Measurements from ENCODE around the gene GSS.

GSS gene

GRCh38 chr20:34978092-34978744 is 22.6 kb upstream of the GSS start:
- Histone ChIP-seq H3K79me2 (ENCODE audit: insufficient read depth, low read length) (no peaks in the 10 kb centered on the region), H3K4me2 (ENCODE audit: low read length) (no peak overlapping the region), H2AFZ (ENCODE audit: low read length) (no peak overlapping the region), H3K27ac (ENCODE audit: low read depth, low read length, poor library complexity, severe bottlenecking) (no peak overlapping the region), H3K27me3 (ENCODE audit: insufficient read depth, low read length) (0 out of 2 replicates have a peak, but pooled peaks cover 5% of the 10 kb centered on the region), H3K9me3 (ENCODE audit: low read length) (no peaks in the 10 kb centered on the region), H3K4me1 (ENCODE audit: insufficient read depth, low read length, severe bottlenecking) (no peaks in the 10 kb centered on the region), H4K20me1 (ENCODE audit: insufficient read depth, low read length) (no peaks in the 10 kb centered on the region), H3K36me3 (ENCODE audit: insufficient read depth, low read length) (no peaks in the 10 kb centered on the region), H3K9me2 (ENCODE audit: low read depth, low read length) (no peaks in the 10 kb centered on the region), H3K9ac (ENCODE audit: low read length) (no peak overlapping the region), H3F3A (ENCODE audit: insufficient read depth, low read length) (no peaks in the 10 kb centered on the region), H3K4me3 (ENCODE audit: low read depth, low read length, poor library complexity, severe bottlenecking) (no peak overlapping the region)
- no peak for TF ChIP-seq CTCF (IDR thresholded peaks at IDR 0.05; ENCODE audit: low read length)
- TF ChIP-seq EZH2 (IDR thresholded peaks at IDR 0.05; ENCODE audit: borderline replicate concordance, low read length): no peak

- Histone ChIP-seq H3K9ac (ENCODE audit: low read length) (no peak overlapping the region), H3K9me3 (ENCODE audit: low read length) (no peaks in the 10 kb centered on the region), H3K4me1 (ENCODE audit: insufficient read depth, low read length, severe bottlenecking) (no peaks in the 10 kb centered on the region), H3K79me2 (ENCODE audit: insufficient read depth, low read length) (no peaks in the 10 kb centered on the region), H3F3A (ENCODE audit: insufficient read depth, low read length) (no peaks in the 10 kb centered on the region), H3K27ac (ENCODE audit: low read depth, low read length, poor library complexity, severe bottlenecking) (no peak overlapping the region), H3K27me3 (ENCODE audit: insufficient read depth, low read length) (0 out of 2 replicates have a peak, but pooled peaks cover 5% of the 10 kb centered on the region), H3K9me2 (ENCODE audit: low read depth, low read length) (no peaks in the 10 kb centered on the region), H4K20me1 (ENCODE audit: insufficient read depth, low read length) (no peaks in the 10 kb centered on the region), H2AFZ (ENCODE audit: low read length) (no peak overlapping the region), H3K4me3 (ENCODE audit: low read depth, low read length, poor library complexity, severe bottlenecking) (no peak overlapping the region), H3K36me3 (ENCODE audit: insufficient read depth, low read length) (no peaks in the 10 kb centered on the region), H3K4me2 (ENCODE audit: low read length) (no peak overlapping the region)
- TF ChIP-seq EZH2 (IDR thresholded peaks at IDR 0.05; ENCODE audit: borderline replicate concordance, low read length): no peak
- TF ChIP-seq CTCF (IDR thresholded peaks at IDR 0.05; ENCODE audit: low read length): no peak
Measured at GRCh38 chr20:34977365-34978091, 21.9 kb upstream of the GSS start.

GRCh38 chr20:34976286-34976685 is 20.7 kb upstream of the GSS start:
- Histone ChIP-seq H3K79me2 (ENCODE audit: insufficient read depth, low read length) (no peaks in the 10 kb centered on the region), H3K4me2 (ENCODE audit: low read length) (no peak overlapping the region), H3K36me3 (ENCODE audit: insufficient read depth, low read length) (no peaks in the 10 kb centered on the region), H3K4me3 (ENCODE audit: low read depth, low read length, poor library complexity, severe bottlenecking) (no peak overlapping the region), H2AFZ (ENCODE audit: low read length) (no peak overlapping the region), H3K9ac (ENCODE audit: low read length) (no peak overlapping the region), H3K9me3 (ENCODE audit: low read length) (no peaks in the 10 kb centered on the region), H3F3A (ENCODE audit: insufficient read depth, low read length) (no peaks in the 10 kb centered on the region), H3K27me3 (ENCODE audit: insufficient read depth, low read length) (0 out of 2 replicates have a peak, but pooled peaks cover 5% of the 10 kb centered on the region), H3K27ac (ENCODE audit: low read depth, low read length, poor library complexity, severe bottlenecking) (no peak overlapping the region), H4K20me1 (ENCODE audit: insufficient read depth, low read length) (no peaks in the 10 kb centered on the region), H3K9me2 (ENCODE audit: low read depth, low read length) (no peaks in the 10 kb centered on the region), H3K4me1 (ENCODE audit: insufficient read depth, low read length, severe bottlenecking) (no peaks in the 10 kb centered on the region)
- TF ChIP-seq CTCF (IDR thresholded peaks at IDR 0.05; ENCODE audit: low read length) (no peak), EZH2 (IDR thresholded peaks at IDR 0.05; ENCODE audit: borderline replicate concordance, low read length) (no peak)

Measured in OCI-LY1 (cell line).